ENCODE results near the gene SPATA13.

The SPATA13 gene

DNA sequence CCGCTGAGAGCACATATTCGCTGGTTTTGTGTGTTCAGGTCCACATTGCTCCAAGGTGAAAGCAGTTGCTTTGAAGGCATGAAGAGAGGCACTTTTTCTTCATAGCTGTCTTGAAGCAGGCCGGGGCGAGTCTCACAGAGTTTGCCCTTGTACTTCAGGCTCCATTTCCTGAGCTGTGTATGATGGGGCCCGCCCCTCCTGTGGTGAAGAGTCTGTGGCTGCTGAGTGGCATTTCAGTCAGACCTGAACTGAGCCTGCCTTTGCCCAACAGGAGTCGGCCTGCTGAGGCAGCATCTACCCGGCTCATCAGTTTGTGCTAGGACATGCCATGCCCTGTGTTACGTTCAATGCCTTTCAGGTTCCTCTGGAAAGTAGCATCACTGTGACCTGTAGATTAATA is 104.5 kb downstream of the SPATA13 start:
- Histone ChIP-seq H3K27me3 (ENCODE audit: control insufficient read depth, insufficient read depth, low read length, poor library complexity, severe bottlenecking) (no peaks in the 10 kb centered on the region), H3K4me3 (ENCODE audit: insufficient read depth, low read depth, low read length) (no peak overlapping the region), H3K36me3 (ENCODE audit: control insufficient read depth, insufficient read depth, low read length) (no peaks in the 10 kb centered on the region), H3K27ac (ENCODE audit: insufficient read depth, low read depth, low read length, poor library complexity, severe bottlenecking) (no peak overlapping the region), H3K4me1 (ENCODE audit: control insufficient read depth, insufficient read depth, low read length) (no peaks in the 10 kb centered on the region), H3K9me3 (ENCODE audit: control insufficient read depth, low read length) (no peaks in the 10 kb centered on the region)
- WGBS, 2 experiments: 96 to 97% methylated on average over 8 of the region's 8 CpGs

DNA sequence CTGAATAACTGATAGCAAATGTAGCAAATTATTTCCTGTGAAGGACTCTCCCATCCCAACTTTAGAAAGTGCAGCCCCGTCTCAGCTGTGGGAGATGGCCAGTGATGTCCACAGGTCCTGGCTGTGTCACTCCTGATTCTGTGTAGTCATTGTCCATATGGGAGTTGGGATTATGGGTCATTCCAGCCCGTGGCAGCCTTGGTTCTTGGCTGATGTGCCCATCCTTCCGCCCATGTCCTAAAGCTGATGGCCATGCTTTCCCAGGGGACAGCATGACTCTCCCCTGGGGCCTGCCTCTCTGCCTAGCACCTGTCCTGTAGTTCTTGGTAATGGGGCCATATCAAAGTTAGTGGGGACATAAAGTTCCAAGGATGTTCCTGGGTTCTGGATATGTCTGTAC is 104.9 kb downstream of the SPATA13 start:
- 94 to 98% methylated on average over 3 of the region's 3 CpGs for WGBS, 2 experiments

DNA sequence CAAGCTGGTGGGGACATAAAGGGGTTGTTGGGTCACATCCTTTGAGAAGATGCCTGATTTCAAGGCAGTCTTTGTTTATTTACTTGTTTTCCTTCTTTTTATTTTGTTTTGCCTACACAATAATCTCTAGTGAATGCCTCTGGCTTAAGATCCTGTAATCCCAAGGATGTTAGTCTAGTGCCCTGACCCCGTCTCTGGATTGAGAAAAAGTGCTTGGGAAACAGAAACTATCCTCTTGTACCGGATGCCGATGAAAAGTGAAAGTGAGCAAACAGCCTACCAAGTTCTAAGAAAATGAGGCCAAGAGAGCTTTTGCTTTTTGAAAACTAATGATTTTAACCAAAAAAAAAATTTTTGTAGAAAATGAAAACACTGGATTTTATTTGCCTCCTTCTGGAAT is 106.8 kb downstream of the SPATA13 start:
- 92 to 96% methylated on average over 3 of the region's 3 CpGs for WGBS, 2 experiments
- H3K9me3 ChIP-seq (ENCODE audit: control insufficient read depth, low read length): no peaks in the 10 kb centered on the region
- H3K27me3 ChIP-seq (ENCODE audit: control insufficient read depth, insufficient read depth, low read length, poor library complexity, severe bottlenecking): no peaks in the 10 kb centered on the region
- no peaks in the 10 kb centered on the region for H3K36me3 ChIP-seq (ENCODE audit: control insufficient read depth, insufficient read depth, low read length)
- H3K4me1 ChIP-seq (ENCODE audit: control insufficient read depth, insufficient read depth, low read length): peaks cover 5% of the 10 kb centered on the region
- no peak overlapping the region for H3K4me3 ChIP-seq (ENCODE audit: insufficient read depth, low read depth, low read length)
- H3K27ac ChIP-seq (ENCODE audit: insufficient read depth, low read depth, low read length, poor library complexity, severe bottlenecking): no peak overlapping the region

More for the DNA sequence above, 104.9 kb downstream of the SPATA13 start:
- H3K27me3 ChIP-seq (ENCODE audit: control insufficient read depth, insufficient read depth, low read length, poor library complexity, severe bottlenecking): no peaks in the 10 kb centered on the region
- H3K4me3 ChIP-seq (ENCODE audit: insufficient read depth, low read depth, low read length): no peak overlapping the region
- H3K36me3 ChIP-seq (ENCODE audit: control insufficient read depth, insufficient read depth, low read length): no peaks in the 10 kb centered on the region
- H3K9me3 ChIP-seq (ENCODE audit: control insufficient read depth, low read length): no peaks in the 10 kb centered on the region
- no peaks in the 10 kb centered on the region for H3K4me1 ChIP-seq (ENCODE audit: control insufficient read depth, insufficient read depth, low read length)
- no peak overlapping the region for H3K27ac ChIP-seq (ENCODE audit: insufficient read depth, low read depth, low read length, poor library complexity, severe bottlenecking)

DNA sequence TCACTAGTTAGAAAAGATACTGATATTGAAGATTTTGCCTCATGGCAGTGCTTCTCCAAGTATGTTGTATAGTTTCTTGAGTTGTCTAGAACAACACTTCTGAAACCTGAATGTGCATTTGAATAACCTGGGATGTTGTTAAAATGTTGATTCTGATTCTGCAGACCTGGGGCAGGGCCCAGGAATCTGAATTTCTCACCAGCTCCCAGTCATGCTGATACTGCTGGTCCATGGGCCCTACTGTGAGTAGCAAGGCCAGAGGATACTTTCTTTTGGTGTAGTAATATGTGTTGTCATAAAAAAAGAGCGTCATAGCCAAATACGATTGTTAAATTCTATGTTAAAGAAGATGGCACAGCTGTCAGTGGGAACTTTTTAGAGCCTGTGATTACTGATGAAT is 107.3 kb downstream of the SPATA13 start:
- WGBS, 2 experiments: 95 to 98% methylated on average over 2 of the region's 2 CpGs
- H3K9me3 ChIP-seq (ENCODE audit: control insufficient read depth, low read length): no peaks in the 10 kb centered on the region

DNA sequence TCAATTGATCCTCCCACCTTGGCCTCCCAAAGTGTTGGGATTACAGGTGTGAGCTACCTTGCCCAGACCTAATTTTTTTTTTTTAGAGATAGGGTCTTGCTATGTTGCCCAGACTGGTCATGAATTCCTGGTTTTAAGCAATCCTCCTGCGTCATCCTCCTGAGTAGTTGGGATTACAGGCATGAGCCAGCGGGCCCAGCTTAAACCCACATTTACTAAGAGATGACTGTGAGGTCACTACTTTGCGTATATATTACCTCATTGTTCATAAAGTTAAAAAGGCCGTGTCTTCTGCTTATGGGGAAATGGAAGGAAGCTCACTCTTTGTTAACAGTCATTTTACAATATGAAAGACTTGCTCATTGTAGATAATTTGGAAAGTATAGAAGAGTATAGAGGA is 109.3 kb downstream of the SPATA13 start:
- H3K4me1 ChIP-seq (ENCODE audit: control insufficient read depth, insufficient read depth, low read length): peaks cover 5% of the 10 kb centered on the region

More for the DNA sequence above, 107.3 kb downstream of the SPATA13 start:
- Histone ChIP-seq H3K4me3 (ENCODE audit: insufficient read depth, low read depth, low read length) (no peak overlapping the region), H3K27ac (ENCODE audit: insufficient read depth, low read depth, low read length, poor library complexity, severe bottlenecking) (no peak overlapping the region), H3K36me3 (ENCODE audit: control insufficient read depth, insufficient read depth, low read length) (no peaks in the 10 kb centered on the region), H3K4me1 (ENCODE audit: control insufficient read depth, insufficient read depth, low read length) (peaks cover 5% of the 10 kb centered on the region), H3K27me3 (ENCODE audit: control insufficient read depth, insufficient read depth, low read length, poor library complexity, severe bottlenecking) (no peaks in the 10 kb centered on the region)

DNA sequence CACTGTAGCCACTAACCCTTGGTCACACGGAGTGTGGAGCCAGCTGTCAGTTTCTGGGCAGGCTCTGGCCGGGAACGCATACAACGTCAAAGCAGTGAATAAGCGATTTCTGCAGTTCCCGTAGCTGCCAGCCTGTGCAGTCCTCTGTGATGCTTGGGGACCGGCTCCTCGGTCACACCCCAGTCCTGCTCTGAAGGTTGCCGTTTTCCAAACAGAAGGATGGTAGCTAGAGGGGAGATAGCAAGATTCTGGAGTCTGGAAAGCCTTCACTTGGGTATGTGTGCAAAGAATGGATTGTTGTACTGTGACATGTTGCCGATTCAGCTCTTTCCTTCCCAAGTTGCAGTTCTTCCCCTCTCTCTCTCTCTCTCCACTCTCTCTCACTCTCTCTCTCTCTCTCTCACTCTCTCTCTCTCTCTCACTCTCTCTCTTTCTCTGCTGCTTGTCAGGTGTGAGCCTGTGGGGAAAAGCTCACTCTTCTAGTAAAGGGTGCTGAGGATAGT is 110.2 kb downstream of the SPATA13 start:
- no peaks in the 10 kb centered on the region for H3K27me3 ChIP-seq (ENCODE audit: control insufficient read depth, insufficient read depth, low read length, poor library complexity, severe bottlenecking)
- H3K9me3 ChIP-seq (ENCODE audit: control insufficient read depth, low read length): no peaks in the 10 kb centered on the region
- H3K4me1 ChIP-seq (ENCODE audit: control insufficient read depth, insufficient read depth, low read length): peaks cover 5% of the 10 kb centered on the region
- H3K27ac ChIP-seq (ENCODE audit: insufficient read depth, low read depth, low read length, poor library complexity, severe bottlenecking): no peak overlapping the region
- 63 to 72% methylated on average over 10 of the region's 10 CpGs for WGBS, 2 experiments
- H3K4me3 ChIP-seq (ENCODE audit: insufficient read depth, low read depth, low read length): no peak overlapping the region
- no peaks in the 10 kb centered on the region for H3K36me3 ChIP-seq (ENCODE audit: control insufficient read depth, insufficient read depth, low read length)

More for the DNA sequence above, 109.3 kb downstream of the SPATA13 start:
- 94 to 97% methylated on average over 3 to 4 of the region's 4 CpGs for WGBS, 2 experiments
- Histone ChIP-seq H3K4me3 (ENCODE audit: insufficient read depth, low read depth, low read length) (no peak overlapping the region), H3K9me3 (ENCODE audit: control insufficient read depth, low read length) (no peaks in the 10 kb centered on the region), H3K27ac (ENCODE audit: insufficient read depth, low read depth, low read length, poor library complexity, severe bottlenecking) (no peak overlapping the region), H3K27me3 (ENCODE audit: control insufficient read depth, insufficient read depth, low read length, poor library complexity, severe bottlenecking) (no peaks in the 10 kb centered on the region), H3K36me3 (ENCODE audit: control insufficient read depth, insufficient read depth, low read length) (no peaks in the 10 kb centered on the region)

DNA sequence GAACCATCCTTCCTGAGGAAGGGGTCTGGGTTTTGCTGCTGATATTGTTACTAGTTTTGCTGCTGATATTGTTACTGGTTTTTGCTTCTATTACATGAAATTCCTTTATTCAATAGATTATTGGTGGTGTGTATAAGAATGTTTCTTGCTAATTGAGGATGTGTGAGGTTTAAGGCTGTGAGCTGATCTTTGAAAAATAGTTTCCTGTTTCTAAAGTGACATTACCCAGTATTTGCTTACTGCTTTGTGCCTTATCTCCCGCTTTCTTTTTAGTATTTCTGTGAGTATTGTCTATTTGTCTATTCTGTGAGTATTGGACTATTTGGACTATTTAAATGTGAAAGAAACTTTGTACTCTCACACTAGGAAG is 110.7 kb downstream of the SPATA13 start:
- Histone ChIP-seq H3K4me3 (ENCODE audit: insufficient read depth, low read depth, low read length) (no peak overlapping the region), H3K27ac (ENCODE audit: insufficient read depth, low read depth, low read length, poor library complexity, severe bottlenecking) (no peak overlapping the region), H3K9me3 (ENCODE audit: control insufficient read depth, low read length) (no peaks in the 10 kb centered on the region), H3K4me1 (ENCODE audit: control insufficient read depth, insufficient read depth, low read length) (peaks cover 5% of the 10 kb centered on the region), H3K36me3 (ENCODE audit: control insufficient read depth, insufficient read depth, low read length) (no peaks in the 10 kb centered on the region), H3K27me3 (ENCODE audit: control insufficient read depth, insufficient read depth, low read length, poor library complexity, severe bottlenecking) (no peaks in the 10 kb centered on the region)
- 75 to 100% methylated on average over 1 of the region's 1 CpG for WGBS, 2 experiments

DNA sequence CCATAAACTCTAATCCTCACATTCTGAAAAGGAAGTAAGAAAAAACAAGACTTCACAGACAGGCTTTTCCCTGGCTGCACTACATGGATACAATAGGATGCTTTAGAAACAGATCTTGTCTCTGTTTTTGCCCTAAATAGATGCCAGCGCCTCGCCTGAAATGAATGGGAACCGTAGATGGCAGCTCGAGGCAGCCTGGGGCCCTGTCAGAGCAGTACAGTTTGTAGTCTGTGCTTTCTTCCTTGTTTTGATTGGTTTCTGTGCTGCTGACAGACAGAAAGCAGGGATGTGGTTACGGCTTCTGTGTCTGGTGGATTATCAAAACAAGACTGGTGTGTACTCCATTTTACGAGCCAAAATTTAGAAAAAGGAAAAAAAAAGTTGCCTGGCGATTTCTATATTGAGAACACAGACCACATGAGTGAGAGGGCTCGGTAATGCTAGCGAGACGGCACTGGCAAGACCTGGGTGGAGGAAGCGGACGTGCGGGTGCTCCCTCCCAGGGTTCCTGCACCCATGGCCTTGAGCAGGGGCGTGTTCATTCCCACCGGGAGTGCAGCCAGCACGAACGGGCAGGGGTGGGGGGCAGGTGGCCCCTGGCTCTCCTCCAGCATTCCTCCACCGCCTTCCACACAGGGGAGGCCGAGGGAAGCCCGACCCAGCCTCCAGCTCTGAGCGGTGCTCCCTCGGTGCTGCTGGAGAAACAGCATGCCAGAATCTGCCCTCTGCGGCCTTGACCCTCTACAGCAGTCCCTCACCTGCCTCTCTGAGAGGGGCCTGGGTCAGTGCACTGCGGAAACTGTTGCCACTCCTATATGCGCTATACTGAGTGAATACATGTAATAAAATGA is 111.3 kb downstream of the SPATA13 start:
- Histone ChIP-seq H3K9me3 (ENCODE audit: control insufficient read depth, low read length) (no peaks in the 10 kb centered on the region), H3K4me3 (ENCODE audit: insufficient read depth, low read depth, low read length) (no peak overlapping the region), H3K36me3 (ENCODE audit: control insufficient read depth, insufficient read depth, low read length) (no peaks in the 10 kb centered on the region), H3K27ac (ENCODE audit: insufficient read depth, low read depth, low read length, poor library complexity, severe bottlenecking) (no peak overlapping the region), H3K27me3 (ENCODE audit: control insufficient read depth, insufficient read depth, low read length, poor library complexity, severe bottlenecking) (no peaks in the 10 kb centered on the region), H3K4me1 (ENCODE audit: control insufficient read depth, insufficient read depth, low read length) (peaks cover 5% of the 10 kb centered on the region)
- WGBS, 2 experiments: 82 to 85% methylated on average over 23 to 25 of the region's 25 CpGs

DNA sequence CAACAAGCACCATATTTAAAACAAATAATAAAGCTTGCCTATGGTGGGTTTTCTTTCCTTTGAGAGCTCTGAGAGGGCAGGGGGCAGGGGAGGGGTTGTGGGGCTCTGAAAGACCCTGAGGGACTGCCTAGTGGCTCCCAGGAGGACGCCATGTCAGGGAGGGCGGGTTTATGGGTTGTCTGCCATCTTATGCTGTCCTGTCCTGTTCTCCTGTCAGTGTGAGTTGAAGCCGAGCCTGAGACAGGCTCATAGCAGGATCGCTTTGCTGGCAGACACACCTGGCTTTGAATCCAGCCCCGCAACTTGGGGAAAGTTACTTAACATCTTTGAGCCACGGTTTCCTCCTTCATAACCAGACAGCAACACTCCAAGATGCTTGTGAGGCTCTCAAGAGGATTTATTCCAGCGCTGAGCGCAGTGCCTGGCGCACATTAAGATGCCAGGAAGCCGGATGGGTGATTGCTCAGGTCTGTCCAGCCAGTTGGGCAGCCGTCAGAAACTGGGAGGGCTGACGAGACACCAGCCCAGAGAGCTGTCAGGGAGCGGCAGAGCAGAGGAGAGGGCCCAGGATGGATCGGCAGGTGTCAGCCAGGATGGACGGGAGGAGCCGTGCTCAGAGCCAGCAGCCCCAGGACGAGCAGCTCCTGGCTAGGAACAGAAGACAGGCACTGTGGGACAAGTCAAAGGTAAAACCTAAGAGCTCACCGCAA is 112.1 kb downstream of the SPATA13 start:
- H3K4me3 ChIP-seq (ENCODE audit: insufficient read depth, low read depth, low read length): no peak overlapping the region
- H3K9me3 ChIP-seq (ENCODE audit: control insufficient read depth, low read length): no peaks in the 10 kb centered on the region
- WGBS, 2 experiments: 88 to 89% methylated on average over 18 of the region's 18 CpGs
- H3K4me1 ChIP-seq (ENCODE audit: control insufficient read depth, insufficient read depth, low read length): peaks cover 5% of the 10 kb centered on the region
- no peak overlapping the region for H3K27ac ChIP-seq (ENCODE audit: insufficient read depth, low read depth, low read length, poor library complexity, severe bottlenecking)
- H3K27me3 ChIP-seq (ENCODE audit: control insufficient read depth, insufficient read depth, low read length, poor library complexity, severe bottlenecking): no peaks in the 10 kb centered on the region
- no peaks in the 10 kb centered on the region for H3K36me3 ChIP-seq (ENCODE audit: control insufficient read depth, insufficient read depth, low read length)

DNA sequence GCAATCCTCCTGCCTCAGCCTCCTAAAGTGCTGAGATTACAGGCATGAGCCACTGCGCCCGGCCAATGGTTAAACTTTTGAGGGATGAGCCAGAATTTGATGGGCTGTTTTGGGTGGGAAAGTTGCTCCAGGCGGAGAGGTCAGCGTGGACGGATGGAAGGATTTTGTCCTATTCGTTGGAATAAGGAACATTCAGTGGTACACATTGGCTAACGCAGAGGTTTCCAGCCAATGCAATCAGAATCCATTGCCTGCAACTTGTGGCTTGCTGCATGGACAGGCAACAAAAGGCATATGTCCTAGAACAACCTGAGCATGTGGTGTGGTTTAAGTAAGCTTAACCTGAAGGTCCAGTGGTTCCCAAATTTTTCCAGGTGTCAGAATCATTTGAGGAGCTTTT is 113.4 kb downstream of the SPATA13 start:
- no peaks in the 10 kb centered on the region for H3K27me3 ChIP-seq (ENCODE audit: control insufficient read depth, insufficient read depth, low read length, poor library complexity, severe bottlenecking)
- 93 to 97% methylated on average over 7 of the region's 7 CpGs for WGBS, 2 experiments
- no peak overlapping the region for H3K27ac ChIP-seq (ENCODE audit: insufficient read depth, low read depth, low read length, poor library complexity, severe bottlenecking)
- no peaks in the 10 kb centered on the region for H3K9me3 ChIP-seq (ENCODE audit: control insufficient read depth, low read length)
- H3K4me1 ChIP-seq (ENCODE audit: control insufficient read depth, insufficient read depth, low read length): peaks cover 5% of the 10 kb centered on the region
- no peak overlapping the region for H3K4me3 ChIP-seq (ENCODE audit: insufficient read depth, low read depth, low read length)
- H3K36me3 ChIP-seq (ENCODE audit: control insufficient read depth, insufficient read depth, low read length): no peaks in the 10 kb centered on the region

All from ectodermal cell (in vitro differentiated cells).